Vagina (tissue), 2 donors: ENCODE measurements around the gene WDR38.

ENCODE experiments used
- POLR2AphosphoS5 ChIP-seq, 2 donors: sonication (generic); formaldehyde crosslinking; IDR thresholded peaks; one replicate each; pipeline ENCODE4 v1.9.0; 2017; ENCODE audit warnings: antibody characterized with exemption in 2 of 2, mild to moderate bottlenecking in 2 of 2, low read depth in 1 of 2; ENCODE audit not compliant: insufficient read depth in 1 of 2
- TF ChIP-seq, protein P1 (sequence below), 3 experiments: fragments of 450-650 bp in 2 of 3; fragments of 200-600 bp in 1 of 3; sonication (generic) in 1 of 3; IDR thresholded peaks; one replicate each; pipeline ENCODE4 v1.5.1; 2017 to 2019; ENCODE audit warnings: antibody characterized with exemption in 3 of 3, mild to moderate bottlenecking in 2 of 3, moderate library complexity in 2 of 3

GRCh38 chr9:124878518-124878917, 25.3 kb downstream of the WDR38 start:
- TF ChIP-seq, protein P1, sequence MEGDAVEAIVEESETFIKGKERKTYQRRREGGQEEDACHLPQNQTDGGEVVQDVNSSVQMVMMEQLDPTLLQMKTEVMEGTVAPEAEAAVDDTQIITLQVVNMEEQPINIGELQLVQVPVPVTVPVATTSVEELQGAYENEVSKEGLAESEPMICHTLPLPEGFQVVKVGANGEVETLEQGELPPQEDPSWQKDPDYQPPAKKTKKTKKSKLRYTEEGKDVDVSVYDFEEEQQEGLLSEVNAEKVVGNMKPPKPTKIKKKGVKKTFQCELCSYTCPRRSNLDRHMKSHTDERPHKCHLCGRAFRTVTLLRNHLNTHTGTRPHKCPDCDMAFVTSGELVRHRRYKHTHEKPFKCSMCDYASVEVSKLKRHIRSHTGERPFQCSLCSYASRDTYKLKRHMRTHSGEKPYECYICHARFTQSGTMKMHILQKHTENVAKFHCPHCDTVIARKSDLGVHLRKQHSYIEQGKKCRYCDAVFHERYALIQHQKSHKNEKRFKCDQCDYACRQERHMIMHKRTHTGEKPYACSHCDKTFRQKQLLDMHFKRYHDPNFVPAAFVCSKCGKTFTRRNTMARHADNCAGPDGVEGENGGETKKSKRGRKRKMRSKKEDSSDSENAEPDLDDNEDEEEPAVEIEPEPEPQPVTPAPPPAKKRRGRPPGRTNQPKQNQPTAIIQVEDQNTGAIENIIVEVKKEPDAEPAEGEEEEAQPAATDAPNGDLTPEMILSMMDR (IDR thresholded peaks at IDR 0.05): no peak
- no peak for TF ChIP-seq POLR2AphosphoS5 (IDR thresholded peaks at IDR 0.05; ENCODE audit: insufficient read depth in 1 of 2, low read depth in 1 of 2)
